NOMO-1 treated with DMSO at 0.1 percent for 48 hours (cell line): ENCODE results near the gene ACOT7.

Source experiments
- DNase-seq: peaks from one replicate; lab custom pipeline; 2025; ENCODE audit not compliant: unreplicated experiment; lab: John Stamatoyannopoulos, UW

The ACOT7 gene

DNA sequence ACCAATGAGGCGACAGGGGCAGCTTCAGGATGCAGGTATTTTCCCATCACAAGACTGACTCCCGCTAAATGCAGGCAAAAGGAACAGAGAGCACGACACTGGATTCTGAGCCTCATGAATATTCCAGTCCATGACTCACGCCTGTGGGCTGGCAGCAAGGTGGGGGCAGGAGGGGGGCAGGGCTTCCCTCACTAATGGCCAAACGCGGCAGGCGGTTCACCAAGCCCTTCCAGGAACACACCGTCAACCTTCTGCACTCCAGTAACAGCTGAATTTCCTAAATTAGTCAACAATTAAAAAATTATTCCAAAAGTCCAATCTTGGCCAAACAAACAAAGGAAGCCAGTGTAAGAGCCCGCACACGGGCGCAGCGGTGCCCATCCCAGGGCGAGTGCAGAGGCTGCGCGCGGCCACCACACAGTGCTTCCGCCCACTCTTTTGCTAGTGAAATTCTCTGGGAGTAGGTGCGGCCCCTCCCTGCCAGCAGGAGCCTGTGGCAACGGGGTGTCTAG, 120.1 kb downstream of the ACOT7 start:
- DNase-seq: no peak

DNA sequence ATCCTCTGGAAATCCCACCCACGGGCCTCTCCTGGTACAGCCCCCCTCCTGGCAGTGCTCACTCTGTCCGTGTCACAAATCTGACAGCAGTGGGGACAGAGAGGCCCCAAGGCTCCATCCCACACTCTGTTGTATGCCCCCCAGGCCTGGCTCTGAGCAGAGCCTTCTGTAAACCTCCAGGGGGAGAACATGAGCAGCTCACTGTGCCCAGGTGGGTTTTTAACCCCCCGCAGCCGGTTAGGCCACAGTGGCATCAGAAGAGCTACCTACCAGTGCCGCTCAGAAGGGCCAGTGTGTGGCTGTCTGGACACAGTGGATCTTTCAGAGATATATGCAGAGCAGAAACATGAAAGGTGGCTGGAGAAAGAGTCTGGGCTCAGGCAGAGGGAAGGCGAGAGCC, 120.7 kb downstream of the ACOT7 start:
- no peak for DNase-seq

- no peak for DNase-seq
Measured at GRCh38 chr1:6272452-6272851, 121.1 kb downstream of the ACOT7 start.

GRCh38 chr1:6271554-6271953, 122.0 kb downstream of the ACOT7 start:
- DNase-seq: no peak

DNA sequence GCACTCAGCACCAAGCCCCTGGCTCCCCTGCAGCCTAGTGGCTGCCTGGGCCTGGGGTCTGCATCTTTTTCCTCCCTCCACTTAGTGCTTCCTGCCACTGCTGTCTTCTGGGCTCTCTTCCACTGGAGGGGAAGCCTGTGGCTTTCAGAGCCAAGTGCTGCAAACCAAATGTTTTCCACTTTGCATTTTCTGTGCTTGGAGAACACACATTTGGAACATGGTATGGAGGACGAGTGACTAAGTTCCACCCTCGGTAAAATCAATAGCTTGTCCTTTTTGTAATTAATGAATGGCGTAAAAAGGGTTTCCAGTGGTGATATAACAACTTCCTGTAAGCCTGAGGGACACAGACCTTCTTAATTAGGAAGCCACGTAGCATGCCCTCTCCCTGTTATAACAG, 122.6 kb downstream of the ACOT7 start:
- no peak for DNase-seq

- DNase-seq: no peak
Measured at GRCh38 chr1:6270401-6270800, 123.2 kb downstream of the ACOT7 start.

DNA sequence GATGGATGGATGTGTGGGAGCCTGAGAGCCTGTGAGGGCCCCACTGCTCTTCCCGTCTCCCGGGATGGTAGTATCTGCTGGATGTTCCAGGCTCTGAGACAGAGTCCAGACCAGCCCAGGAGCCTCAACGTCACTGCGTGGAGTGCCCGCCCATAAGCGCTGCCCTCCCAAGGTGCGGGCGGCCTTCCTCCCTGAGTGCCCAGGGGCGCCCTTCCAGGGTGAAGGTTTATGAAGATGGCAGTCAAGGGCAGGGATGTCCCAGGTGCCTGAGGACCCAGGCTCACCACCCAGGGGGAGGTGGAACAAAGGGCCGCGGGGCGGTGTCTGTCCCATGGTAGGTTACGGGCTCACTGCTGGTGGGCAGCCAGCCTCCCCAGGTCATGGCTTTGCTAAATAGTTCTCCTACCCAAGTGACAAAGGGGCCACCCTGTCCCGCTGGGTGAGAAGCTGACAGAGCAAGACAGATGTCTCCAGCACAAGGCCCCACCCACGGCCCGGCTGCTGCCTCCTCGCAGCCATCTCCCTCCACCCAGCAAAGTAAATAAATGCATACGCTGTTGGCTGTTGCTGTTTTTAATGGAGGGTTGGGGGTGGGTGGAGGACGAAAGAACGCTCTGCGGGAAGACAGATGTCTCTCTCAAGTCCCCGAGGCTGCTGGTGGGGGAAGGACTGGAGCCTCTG, 123.7 kb downstream of the ACOT7 start:
- no peak for DNase-seq

GRCh38 chr1:6269296-6269695, 124.3 kb downstream of the ACOT7 start:
- DNase-seq: no peak

GRCh38 chr1:6268415-6268814, 125.2 kb downstream of the ACOT7 start:
- DNase-seq: no peak

DNA sequence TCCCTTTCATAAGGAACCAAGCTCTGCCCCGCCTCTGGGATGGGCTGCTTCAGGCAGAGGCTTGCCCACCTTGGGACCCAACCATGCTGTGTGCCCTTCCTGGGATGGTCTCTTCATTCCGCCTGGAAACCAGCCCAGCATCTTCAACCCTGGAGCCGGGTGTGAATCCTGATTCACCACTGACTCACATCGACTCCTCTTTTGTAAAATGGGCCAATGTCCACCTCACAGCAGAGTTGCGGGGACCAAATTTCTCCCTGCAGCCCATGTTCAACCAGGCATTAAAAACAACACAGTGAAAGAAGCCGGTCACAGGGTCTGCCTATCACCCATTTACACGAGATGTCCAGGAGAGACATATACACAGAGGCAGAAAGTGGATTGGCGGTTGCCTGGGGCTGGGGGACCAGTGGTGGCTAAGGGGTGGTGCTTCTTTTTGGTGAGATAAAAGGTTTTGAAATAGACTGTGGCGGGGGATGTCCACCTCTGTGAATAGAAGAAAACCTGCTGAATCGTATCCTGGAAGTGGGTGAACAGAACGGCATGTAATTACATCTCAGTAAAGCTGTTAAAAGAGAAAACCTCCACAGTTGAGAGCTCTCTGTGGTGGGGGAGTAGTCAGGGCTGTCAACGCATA, 125.8 kb downstream of the ACOT7 start:
- no peak for DNase-seq

DNA sequence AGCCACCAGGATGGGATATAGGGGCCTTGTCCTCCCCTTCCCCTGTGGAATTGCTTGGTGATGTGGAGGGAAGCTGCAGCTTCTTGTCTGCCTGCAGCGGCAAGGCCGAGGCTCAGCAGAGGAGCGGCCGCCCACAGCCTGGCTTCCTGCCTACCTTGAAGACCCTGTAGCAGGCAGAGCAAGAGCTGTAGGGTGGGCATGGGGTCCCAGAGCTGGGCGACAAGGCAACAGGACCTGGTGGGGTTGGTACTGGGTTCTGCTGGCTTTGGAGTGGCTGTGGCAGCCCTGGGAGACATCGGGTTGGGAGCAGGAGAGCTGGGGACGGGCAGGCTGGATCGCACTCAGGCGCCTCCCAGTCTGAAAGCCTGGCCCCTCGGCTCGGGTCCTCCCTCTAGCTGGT, 126.9 kb downstream of the ACOT7 start:
- no peak for DNase-seq

DNA sequence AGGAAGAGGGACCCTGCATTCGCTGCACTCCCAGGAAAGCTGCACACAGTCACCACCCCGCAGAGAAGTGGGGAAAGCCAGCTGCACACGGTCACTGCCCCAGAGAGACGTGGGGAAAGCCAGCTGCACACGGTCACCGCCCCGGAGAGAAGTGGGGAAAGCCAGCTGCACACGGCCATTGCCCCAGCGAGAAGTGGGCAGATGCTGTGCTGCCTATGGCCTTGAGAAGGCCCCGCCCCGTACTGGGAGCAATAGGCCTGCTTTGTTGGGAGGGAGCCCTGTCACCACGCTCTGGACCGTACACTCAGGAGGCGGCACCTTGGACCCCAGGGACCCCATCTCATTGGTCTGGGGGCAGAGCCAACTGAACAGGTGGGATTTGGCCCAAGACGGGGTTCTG, 128.4 kb downstream of the ACOT7 start:
- DNase-seq: no peak

GRCh38 chr1:6263716-6264115, 129.9 kb downstream of the ACOT7 start:
- no peak for DNase-seq

- DNase-seq: no peak
Measured at GRCh38 chr1:6262555-6263420, 130.8 kb downstream of the ACOT7 start.

DNA sequence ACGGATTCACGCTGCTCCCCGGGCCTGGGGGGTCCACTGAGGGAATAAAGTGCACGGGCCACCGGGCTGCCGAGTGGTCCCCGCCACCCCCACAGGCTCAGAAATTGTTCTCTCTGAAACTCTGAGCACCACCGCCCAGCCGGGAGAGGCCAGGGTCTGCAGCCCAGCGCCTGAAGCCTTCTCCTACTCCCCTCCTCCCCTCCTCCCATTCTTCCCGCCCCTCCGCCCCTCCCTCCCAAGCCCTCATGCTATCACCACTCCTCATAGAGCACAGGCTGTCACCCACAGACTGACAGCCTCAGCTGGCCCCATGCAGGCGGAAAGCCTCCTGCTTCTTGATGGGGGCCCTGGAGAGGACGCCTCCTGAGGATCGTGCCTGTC, 132.0 kb downstream of the ACOT7 start:
- no peak for DNase-seq

DNA sequence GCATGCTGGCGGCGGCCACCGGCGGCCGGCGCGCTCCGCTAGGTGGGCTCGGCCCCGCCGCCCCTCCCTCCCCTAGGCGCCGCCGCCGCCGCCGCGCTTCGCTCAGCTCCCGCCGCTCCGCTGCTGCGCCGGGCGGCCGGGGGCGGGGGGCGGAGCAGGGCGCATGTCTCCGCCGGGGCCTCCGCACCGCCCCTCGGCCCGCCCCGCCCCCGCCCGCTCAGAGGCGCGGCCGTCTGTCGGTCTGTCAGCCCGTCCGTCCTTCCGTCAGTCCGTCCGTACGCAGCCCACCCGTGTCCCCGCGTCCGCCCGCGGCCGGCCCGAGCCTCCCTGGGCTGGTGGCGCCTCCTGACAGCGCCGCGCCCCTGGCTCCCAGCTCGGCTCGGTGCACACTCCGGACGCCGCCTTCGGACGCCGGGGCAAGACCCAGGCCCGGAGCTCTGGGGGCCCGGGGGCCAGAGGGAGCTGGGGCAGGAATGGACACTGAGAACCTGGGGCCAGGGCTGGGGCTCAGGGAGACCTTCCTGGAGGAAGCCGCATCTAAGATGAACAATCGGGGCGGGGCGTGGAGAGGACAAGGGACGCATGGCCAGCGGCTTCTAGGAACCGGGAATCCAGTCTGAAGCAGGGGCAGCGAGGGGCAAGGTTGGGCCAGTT, 132.5 kb downstream of the ACOT7 start, which contains the start of gene GPR153:
Gene GPR153, minus strand, starts transcription at position 138 of the 654 bp plus-strand sequence. CDS start 6,193 bp downstream, outside the sequence.
- no peak for DNase-seq

- no peak for DNase-seq
Measured at GRCh38 chr1:6260433-6260934, 133.1 kb downstream of the ACOT7 start.

DNA sequence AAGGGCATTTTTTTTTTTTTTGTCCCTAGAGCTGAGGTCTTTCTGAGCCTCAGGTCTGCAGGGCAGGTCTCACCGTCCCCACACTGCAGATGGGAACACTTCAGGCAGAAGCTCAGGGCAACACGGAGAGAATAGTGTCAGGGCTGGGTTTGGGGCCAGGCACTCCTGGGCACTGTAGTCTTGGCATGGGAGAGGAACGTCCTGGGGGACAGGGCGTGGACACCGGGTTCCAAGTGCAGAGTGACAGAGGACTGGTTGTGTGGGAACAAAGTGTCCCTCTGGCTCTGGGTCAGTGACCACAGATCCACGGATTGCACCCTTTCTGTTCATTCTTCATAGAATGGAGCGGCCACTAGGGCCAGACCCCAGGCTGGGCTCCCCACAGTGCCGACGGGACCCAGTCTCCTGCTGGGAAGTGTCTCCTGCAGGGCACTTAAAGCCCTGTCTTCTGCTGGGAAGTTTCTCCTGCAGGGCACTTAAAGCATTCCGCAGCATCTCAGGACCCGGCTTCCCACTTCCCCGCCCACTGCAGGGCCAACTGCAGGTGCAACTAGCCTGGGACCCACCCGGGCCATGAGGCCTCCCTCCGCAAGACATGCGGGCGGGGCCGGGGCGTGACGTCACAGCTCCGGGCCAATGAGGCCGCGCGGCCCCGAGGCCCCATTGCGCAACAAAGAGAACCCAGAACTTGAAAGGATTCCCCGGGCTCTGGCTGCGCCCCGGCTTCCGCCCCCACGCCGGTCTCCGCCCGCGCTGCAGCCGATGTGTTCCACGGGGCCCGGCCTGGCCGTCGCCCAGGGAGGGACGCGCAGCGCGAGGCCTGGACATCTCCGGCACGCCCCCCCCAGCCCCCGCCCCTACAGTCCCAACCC, 133.8 kb downstream of the ACOT7 start:
- DNase-seq: peak; percentile 83

GRCh38 chr1:6258675-6259074, 134.9 kb downstream of the ACOT7 start:
- DNase-seq: no peak

DNA sequence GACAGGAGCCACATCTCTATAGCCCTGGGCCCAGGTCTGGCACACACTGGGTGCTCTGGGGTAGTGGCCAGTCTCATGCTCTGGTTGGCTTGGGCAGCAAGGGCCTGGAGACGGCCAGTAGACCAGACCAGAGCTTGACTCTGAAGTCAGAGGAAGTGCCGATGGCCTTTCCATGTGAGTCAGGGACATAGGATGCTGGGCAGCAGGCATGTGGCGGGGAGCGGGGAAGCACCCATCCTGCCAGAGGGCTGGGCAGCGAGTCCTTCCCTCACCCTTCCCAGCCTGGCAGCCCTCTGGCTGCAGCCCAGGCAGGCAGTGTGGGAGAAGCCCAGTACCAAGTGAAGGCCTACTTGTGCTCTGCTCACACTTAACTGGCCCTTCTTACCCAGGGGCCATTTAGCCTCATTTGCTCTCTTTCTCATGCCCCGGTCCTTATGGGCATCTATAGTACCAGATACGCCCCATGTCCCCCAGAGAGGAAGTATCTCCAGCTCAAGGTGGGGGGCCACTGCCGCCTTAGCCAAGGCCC, 136.0 kb downstream of the ACOT7 start:
- no peak for DNase-seq
